Measurements from ENCODE around the gene FGF16. TPM values are rescaled to one million over a fixed set of nuclear protein-coding genes. Genes with fewer than 3 reads are reported as not detected.

Gene FGF16
- total RNA-seq, 3 donors from 2014 or later, result 0.16 TPM; not detected in 2

- TF ChIP-seq CTCF (IDR thresholded peaks at IDR 0.05) (no peak), POLR2AphosphoS5 (IDR thresholded peaks at IDR 0.05) (no peak), POLR2A (IDR thresholded peaks at IDR 0.05) (no peak)
- intact Hi-C loops (cut with DNase I; ENCODE audit: low total_unique reads), result no loop called here
- DNase-seq (ENCODE audit: low spot score in 2 of 2), result no peak
- Histone ChIP-seq H3K4me1 (no peaks in the 10 kb centered on the region), H3K9me3 (no peaks in the 10 kb centered on the region), H3K27me3 (peaks cover 0 to 38% of the 10 kb centered on the region in 2 donors), H3K27ac (no peak overlapping the region), H3K4me3 (no peak overlapping the region), H3K36me3 (no peaks in the 10 kb centered on the region)
These were observed 18.6 kb upstream of the FGF16 start for GRCh38 chrX:77428551-77428950.

- no peak for DNase-seq (ENCODE audit: low spot score in 2 of 2)
- peaks cover 0 to 20% of the 10 kb centered on the region in 2 donors for H3K27me3 ChIP-seq
- TF ChIP-seq CTCF (IDR thresholded peaks at IDR 0.05), result no peak
- no peak for TF ChIP-seq POLR2A (IDR thresholded peaks at IDR 0.05)
- no peak for TF ChIP-seq POLR2AphosphoS5 (IDR thresholded peaks at IDR 0.05)
- no peak overlapping the region for H3K27ac ChIP-seq
- intact Hi-C loops (cut with DNase I; ENCODE audit: low total_unique reads), result no loop called here
- no peaks in the 10 kb centered on the region for H3K36me3 ChIP-seq
- no peak overlapping the region for H3K4me3 ChIP-seq
- no peaks in the 10 kb centered on the region for H3K4me1 ChIP-seq
- H3K9me3 ChIP-seq, result no peaks in the 10 kb centered on the region
These were observed 16.0 kb upstream of the FGF16 start for GRCh38 chrX:77431227-77431626.

GRCh38 chrX:77433001-77433400 lies 14.2 kb upstream of the FGF16 start:
- no peaks in the 10 kb centered on the region for H3K9me3 ChIP-seq
- TF ChIP-seq POLR2AphosphoS5 (IDR thresholded peaks at IDR 0.05), result no peak
- no peak for TF ChIP-seq POLR2A (IDR thresholded peaks at IDR 0.05)
- TF ChIP-seq CTCF (IDR thresholded peaks at IDR 0.05), result no peak
- intact Hi-C loops (cut with DNase I; ENCODE audit: low total_unique reads), result no loop called here
- no peak overlapping the region for H3K4me3 ChIP-seq
- H3K27me3 ChIP-seq, result peaks cover 0 to 31% of the 10 kb centered on the region in 2 donors
- no peak overlapping the region for H3K27ac ChIP-seq
- no peaks in the 10 kb centered on the region for H3K4me1 ChIP-seq
- H3K36me3 ChIP-seq, result no peaks in the 10 kb centered on the region
- DNase-seq (ENCODE audit: low spot score in 2 of 2), result no peak

DNA sequence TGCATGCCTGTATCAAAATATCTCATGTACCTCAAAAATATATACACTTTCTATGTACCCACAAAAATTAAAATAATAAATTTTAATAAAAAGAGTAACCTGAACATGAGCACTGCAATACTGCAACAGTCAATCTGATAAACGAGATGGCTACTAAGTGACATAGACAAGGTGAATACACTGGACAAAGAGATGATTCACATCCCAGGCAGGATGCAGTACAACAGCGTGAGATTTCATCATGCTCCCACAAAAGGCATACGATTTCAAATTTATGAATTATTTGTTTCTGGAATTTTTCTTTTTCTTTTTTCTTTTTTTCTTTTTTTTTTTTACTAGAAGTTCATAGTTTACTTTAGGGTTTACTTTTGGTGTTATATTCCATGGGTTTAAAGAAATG lies 12.2 kb upstream of the FGF16 start:
- Histone ChIP-seq H3K27me3 (peaks cover 0 to 29% of the 10 kb centered on the region in 2 donors), H3K9me3 (no peaks in the 10 kb centered on the region), H3K27ac (no peak overlapping the region), H3K4me1 (no peaks in the 10 kb centered on the region), H3K4me3 (no peak overlapping the region), H3K36me3 (no peaks in the 10 kb centered on the region)
- intact Hi-C loops (cut with DNase I; ENCODE audit: low total_unique reads), result no loop called here
- no peak for DNase-seq (ENCODE audit: low spot score in 2 of 2)
- TF ChIP-seq POLR2A (IDR thresholded peaks at IDR 0.05) (no peak), POLR2AphosphoS5 (IDR thresholded peaks at IDR 0.05) (no peak), CTCF (IDR thresholded peaks at IDR 0.05) (no peak)

- Histone ChIP-seq H3K4me1 (no peaks in the 10 kb centered on the region), H3K9me3 (no peaks in the 10 kb centered on the region), H3K27me3 (peaks cover 0 to 32% of the 10 kb centered on the region in 2 donors), H3K27ac (no peak overlapping the region), H3K36me3 (no peaks in the 10 kb centered on the region), H3K4me3 (no peak overlapping the region)
- DNase-seq (ENCODE audit: low spot score in 2 of 2), result no peak
- TF ChIP-seq CTCF (IDR thresholded peaks at IDR 0.05) (no peak), POLR2AphosphoS5 (IDR thresholded peaks at IDR 0.05) (no peak), POLR2A (IDR thresholded peaks at IDR 0.05) (no peak)
- intact Hi-C loops (cut with DNase I; ENCODE audit: low total_unique reads), result no loop called here
These were observed 10.9 kb upstream of the FGF16 start for GRCh38 chrX:77436271-77436670.

All from breast epithelium (tissue), 4 donors.